Esophagus muscularis mucosa (tissue), 4 donors: ENCODE results near the gene INPPL1. TPM values are rescaled to one million over a fixed set of nuclear protein-coding genes. Genes with fewer than 3 reads are reported as not detected.

Experiments used
- DNase-seq: peaks from one replicate; pipeline ENCODE4 v3.0.0-alpha.2; 2017; ENCODE audit errors: extremely low spot score
- H3K27ac ChIP-seq, 4 donors: fragments of 200-600 bp; sonication (generic); replicated peaks in 1 of 4; 1 replicate in 3 of 4; 2 replicates in 1 of 4; pipeline ENCODE4 v1.5.1; 2016 to 2019; ENCODE audit warnings: mild to moderate bottlenecking in 1 of 4
- H3K27me3 ChIP-seq, 4 donors: fragments of 200-600 bp; sonication (generic); one replicate each; pipeline versions ENCODE4 v1.5.1 to v1.6.0; 2016 to 2019
- H3K36me3 ChIP-seq, 4 donors: fragments of 200-600 bp; sonication (generic); one replicate each; pipeline ENCODE4 v1.5.1; 2016 to 2019
- H3K4me1 ChIP-seq, 4 donors: fragments of 200-600 bp; sonication (generic); one replicate each; pipeline ENCODE4 v1.5.1; 2016 to 2019
- H3K4me3 ChIP-seq, 4 donors: fragments of 200-600 bp; sonication (generic); 1 replicate in 2 of 4; 2 replicates in 2 of 4; pipeline ENCODE4 v1.5.1; 2016 to 2019; ENCODE audit warnings: mild to moderate bottlenecking in 4 of 4, moderate library complexity in 1 of 4
- H3K9me3 ChIP-seq, 4 donors: fragments of 200-600 bp; sonication (generic); 1 replicate in 3 of 4; 2 replicates in 1 of 4; pipeline ENCODE4 v1.5.1; 2016 to 2019
- CTCF ChIP-seq, 3 experiments: fragments of 200-600 bp in 2 of 3; fragments of 450-650 bp in 1 of 3; sonication (generic) in 2 of 3; IDR thresholded peaks; one replicate each; pipeline ENCODE4 v1.5.1; 2017 to 2019; ENCODE audit warnings: antibody characterized with exemption in 3 of 3, mild to moderate bottlenecking in 2 of 3, moderate library complexity in 1 of 3
- EP300 ChIP-seq: sonication (generic); formaldehyde crosslinking; IDR thresholded peaks from one replicate; pipeline ENCODE4 v1.6.1; 2017; ENCODE audit warnings: antibody characterized with exemption
- POLR2A ChIP-seq: fragments of 450-650 bp; IDR thresholded peaks from one replicate; pipeline ENCODE4 v1.6.1; 2017; ENCODE audit warnings: antibody characterized with exemption, moderate library complexity, mild to moderate bottlenecking, low read depth
- POLR2AphosphoS5 ChIP-seq, 2 donors: sonication (generic); formaldehyde crosslinking; IDR thresholded peaks; one replicate each; pipeline ENCODE4 v1.6.1; 2017; ENCODE audit warnings: antibody characterized with exemption in 2 of 2
- WGBS: methylation state at CpG from one replicate; pipeline ENCODE4 v1.1.5; 2018; 5-methylcytosine and 5-hydroxymethylcytosine counted together
- intact Hi-C: fragments of 100-400 bp; cut with DNase I; formaldehyde crosslinking; loops from one replicate; pipeline ENCODE4 v1.15.1; 2023
- total RNA-seq, 4 donors: library from RNA; depleted of rRNA; stranded (reverse); fragments of >200 nt; gene quantifications; one replicate each; pipeline versions ENCODE4 v1.1.0 to v1.2.1, GENCODE V29; 2016

INPPL1 gene
- total RNA-seq, 4 donors from 2014 or later: 61.6 to 158 (median 100) TPM

GRCh38 chr11:72280726-72281315 lies 56.3 kb downstream of the INPPL1 start:
- Histone ChIP-seq H3K4me1 (no peaks in the 10 kb centered on the region), H3K9me3 (no peaks in the 10 kb centered on the region), H3K27me3 (peaks cover 0 to 41% (median 4%) of the 10 kb centered on the region in 4 donors), H3K4me3 (no peak overlapping the region), H3K27ac (no peak overlapping the region), H3K36me3 (no peaks in the 10 kb centered on the region)
- DNase-seq: no peak
- no peak for TF ChIP-seq POLR2AphosphoS5 (IDR thresholded peaks at IDR 0.05)
- no peak for TF ChIP-seq CTCF (IDR thresholded peaks at IDR 0.05)
- TF ChIP-seq EP300: no peak
- no peak for TF ChIP-seq POLR2A
- whole genome bisulfite sequencing: 92% methylated on average over 24 of the region's 24 CpGs
- intact Hi-C loops: no loop called here

- Histone ChIP-seq H3K4me1 (no peaks in the 10 kb centered on the region), H3K4me3 (no peak overlapping the region), H3K9me3 (no peaks in the 10 kb centered on the region), H3K27me3 (peaks cover 0 to 36% (median 4%) of the 10 kb centered on the region in 4 donors), H3K36me3 (no peaks in the 10 kb centered on the region), H3K27ac (no peak overlapping the region)
- no peak for DNase-seq
- intact Hi-C loops: no loop called here
- TF ChIP-seq POLR2A: no peak
- no peak for TF ChIP-seq POLR2AphosphoS5 (IDR thresholded peaks at IDR 0.05)
- no peak for TF ChIP-seq CTCF (IDR thresholded peaks at IDR 0.05)
- TF ChIP-seq EP300: no peak
- 74% methylated on average over 2 of the region's 2 CpGs for WGBS
Observed at GRCh38 chr11:72283947-72284346, 59.4 kb downstream of the INPPL1 start.

- DNase-seq: peak; percentile 66
- TF ChIP-seq CTCF (IDR thresholded peaks at IDR 0.05) (no peak), POLR2AphosphoS5 (IDR thresholded peaks at IDR 0.05) (no peak), EP300 (no peak), POLR2A (no peak)
- H3K4me3 ChIP-seq: no peak overlapping the region
- WGBS: 84% methylated on average over 2 of the region's 2 CpGs
- intact Hi-C loops: no loop called here
- peaks cover 0 to 3% (median 0%) of the 10 kb centered on the region in 4 donors for H3K36me3 ChIP-seq
- H3K9me3 ChIP-seq: no peaks in the 10 kb centered on the region
- no peak overlapping the region for H3K27ac ChIP-seq
- H3K27me3 ChIP-seq: peaks cover 0 to 21% (median 4%) of the 10 kb centered on the region in 4 donors
- no peaks in the 10 kb centered on the region for H3K4me1 ChIP-seq
Observed at GRCh38 chr11:72287293-72287692, 62.7 kb downstream of the INPPL1 start.

Other genes with a start within 250 kb of the INPPL1 start
- gene IL18BP, start 225.9 kb upstream of the INPPL1 start, total RNA-seq: 1 to 10 TPM; 2.7 to 9.4 (median 5.9) TPM
- gene NUMA1, start 144.2 kb upstream of the INPPL1 start, total RNA-seq: 100 to 1,000 TPM; 214 to 328 (median 272) TPM
- gene LRRC51, start 143.9 kb upstream of the INPPL1 start, total RNA-seq: 10 to 100 TPM in 1 of 4 donors, 1 to 10 TPM in 3; 9.1 to 10.0 (median 9.2) TPM
- gene LAMTOR1, start 121.5 kb upstream of the INPPL1 start, total RNA-seq: 100 to 1,000 TPM in 2 of 4 donors, 10 to 100 TPM in 2; 86.8 to 103 (median 98.0) TPM
- gene TOMT, start 118.8 kb upstream of the INPPL1 start, total RNA-seq: not detected
- 10 to 100 TPM; 43.5 to 58.1 (median 48.1) TPM for gene ANAPC15, start 112.1 kb upstream of the INPPL1 start, total RNA-seq
- gene FOLR3, start 89.0 kb upstream of the INPPL1 start, total RNA-seq: under 1 TPM in 2 of 4 donors, not detected in 2; 0.50 to 0.83 TPM
- 1 to 10 TPM in 1 of 4 donors, under 1 TPM in 1, not detected in 2; 0.40 to 1.0 TPM for gene FOLR1, start 32.6 kb upstream of the INPPL1 start, total RNA-seq
- 10 to 100 TPM; 26.6 to 78.7 (median 33.1) TPM for gene FOLR2, start 8.0 kb upstream of the INPPL1 start, total RNA-seq
- gene PHOX2A, start 19.4 kb downstream of the INPPL1 start, total RNA-seq: 1 to 10 TPM; 1.2 to 1.3 (median 1.3) TPM
- 10 to 100 TPM; 15.4 to 23.2 (median 22.6) TPM for gene CLPB, start 209.8 kb downstream of the INPPL1 start, total RNA-seq